ENCODE measurements around the gene EPS8L2. TPM values are rescaled to one million over a fixed set of nuclear protein-coding genes. Genes with fewer than 3 reads are reported as not detected.

Gene EPS8L2
- total and polyA plus RNA-seq, 2 experiments from 2014 or later, result 157 to 310 TPM

- Histone ChIP-seq H3K4me2 (no peak overlapping the region), H3K9me2 (replicated peaks; ENCODE audit: insufficient read depth) (no peaks in the 10 kb centered on the region), H3K9me3 (ENCODE audit: low read depth) (no peaks in the 10 kb centered on the region), H3K4me3 (no peak overlapping the region), H3K36me3 (replicated peaks; ENCODE audit: insufficient read depth, low read depth) (no peaks in the 10 kb centered on the region), H4K20me1 (ENCODE audit: insufficient read depth, poor library complexity, severe bottlenecking) (peaks cover 1% of the 10 kb centered on the region), H3K27ac (no peak overlapping the region), H3K4me1 (ENCODE audit: insufficient read depth) (peaks cover 22% of the 10 kb centered on the region), H3K79me2 (peaks cover 64% of the 10 kb centered on the region), H2AFZ (no peak overlapping the region), H3K27me3 (no peaks in the 10 kb centered on the region)
- DNase-seq (ENCODE audit: low spot score), result no peak
- TF ChIP-seq EZH2phosphoT487 (IDR thresholded peaks at IDR 0.05; ENCODE audit: low read depth, severe bottlenecking, unreplicated experiment) (no peak), EZH2 (IDR thresholded peaks at IDR 0.05; ENCODE audit: borderline replicate concordance) (no peak)
- TF ChIP-seq, protein P1, sequence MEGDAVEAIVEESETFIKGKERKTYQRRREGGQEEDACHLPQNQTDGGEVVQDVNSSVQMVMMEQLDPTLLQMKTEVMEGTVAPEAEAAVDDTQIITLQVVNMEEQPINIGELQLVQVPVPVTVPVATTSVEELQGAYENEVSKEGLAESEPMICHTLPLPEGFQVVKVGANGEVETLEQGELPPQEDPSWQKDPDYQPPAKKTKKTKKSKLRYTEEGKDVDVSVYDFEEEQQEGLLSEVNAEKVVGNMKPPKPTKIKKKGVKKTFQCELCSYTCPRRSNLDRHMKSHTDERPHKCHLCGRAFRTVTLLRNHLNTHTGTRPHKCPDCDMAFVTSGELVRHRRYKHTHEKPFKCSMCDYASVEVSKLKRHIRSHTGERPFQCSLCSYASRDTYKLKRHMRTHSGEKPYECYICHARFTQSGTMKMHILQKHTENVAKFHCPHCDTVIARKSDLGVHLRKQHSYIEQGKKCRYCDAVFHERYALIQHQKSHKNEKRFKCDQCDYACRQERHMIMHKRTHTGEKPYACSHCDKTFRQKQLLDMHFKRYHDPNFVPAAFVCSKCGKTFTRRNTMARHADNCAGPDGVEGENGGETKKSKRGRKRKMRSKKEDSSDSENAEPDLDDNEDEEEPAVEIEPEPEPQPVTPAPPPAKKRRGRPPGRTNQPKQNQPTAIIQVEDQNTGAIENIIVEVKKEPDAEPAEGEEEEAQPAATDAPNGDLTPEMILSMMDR (IDR thresholded peaks at IDR 0.05; ENCODE audit: poor library complexity), result no peak
- 85% methylated on average over 17 of the region's 17 CpGs for WGBS (ENCODE audit: low lambda C conversion rate, missing lambda C conversion rate)
Measured at GRCh38 chr11:698493-699115, 7.4 kb upstream of the EPS8L2 start.

GRCh38 chr11:699116-699508, 6.9 kb upstream of the EPS8L2 start:
- H3K79me2 ChIP-seq, result peaks cover 59% of the 10 kb centered on the region
- H4K20me1 ChIP-seq (ENCODE audit: insufficient read depth, poor library complexity, severe bottlenecking), result no peaks in the 10 kb centered on the region
- no peak for DNase-seq (ENCODE audit: low spot score)
- no peaks in the 10 kb centered on the region for H3K9me3 ChIP-seq (ENCODE audit: low read depth)
- WGBS (ENCODE audit: low lambda C conversion rate, missing lambda C conversion rate), result 89% methylated on average over 7 of the region's 7 CpGs
- no peak overlapping the region for H2AFZ ChIP-seq
- no peak overlapping the region for H3K4me2 ChIP-seq
- no peaks in the 10 kb centered on the region for H3K9me2 ChIP-seq (replicated peaks; ENCODE audit: insufficient read depth)
- TF ChIP-seq EZH2phosphoT487 (IDR thresholded peaks at IDR 0.05; ENCODE audit: low read depth, severe bottlenecking, unreplicated experiment), result no peak
- TF ChIP-seq, protein P1 (IDR thresholded peaks at IDR 0.05; ENCODE audit: poor library complexity), result no peak
- TF ChIP-seq EZH2 (IDR thresholded peaks at IDR 0.05; ENCODE audit: borderline replicate concordance), result no peak
- no peak overlapping the region for H3K4me3 ChIP-seq
- H3K27ac ChIP-seq, result no peak overlapping the region
- H3K36me3 ChIP-seq (replicated peaks; ENCODE audit: insufficient read depth, low read depth), result no peaks in the 10 kb centered on the region
- no peaks in the 10 kb centered on the region for H3K27me3 ChIP-seq
- peaks cover 17% of the 10 kb centered on the region for H3K4me1 ChIP-seq (ENCODE audit: insufficient read depth)

GRCh38 chr11:699753-700152, 6.3 kb upstream of the EPS8L2 start:
- no peaks in the 10 kb centered on the region for H3K27me3 ChIP-seq
- H4K20me1 ChIP-seq (ENCODE audit: insufficient read depth, poor library complexity, severe bottlenecking), result no peaks in the 10 kb centered on the region
- H3K4me2 ChIP-seq, result no peak overlapping the region
- 100% methylated on average over 1 of the region's 1 CpG for WGBS (ENCODE audit: low lambda C conversion rate, missing lambda C conversion rate)
- no peak for DNase-seq (ENCODE audit: low spot score)
- no peaks in the 10 kb centered on the region for H3K36me3 ChIP-seq (replicated peaks; ENCODE audit: insufficient read depth, low read depth)
- H2AFZ ChIP-seq, result no peak overlapping the region
- peaks cover 54% of the 10 kb centered on the region for H3K79me2 ChIP-seq
- H3K9me2 ChIP-seq (replicated peaks; ENCODE audit: insufficient read depth), result no peaks in the 10 kb centered on the region
- peaks cover 15% of the 10 kb centered on the region for H3K4me1 ChIP-seq (ENCODE audit: insufficient read depth)
- TF ChIP-seq EZH2 (IDR thresholded peaks at IDR 0.05; ENCODE audit: borderline replicate concordance) (no peak), EZH2phosphoT487 (IDR thresholded peaks at IDR 0.05; ENCODE audit: low read depth, severe bottlenecking, unreplicated experiment) (no peak)
- TF ChIP-seq, protein P1 (IDR thresholded peaks at IDR 0.05; ENCODE audit: poor library complexity), result no peak
- no peaks in the 10 kb centered on the region for H3K9me3 ChIP-seq (ENCODE audit: low read depth)
- H3K4me3 ChIP-seq, result no peak overlapping the region
- no peak overlapping the region for H3K27ac ChIP-seq

All from hepatocyte (in vitro differentiated cells).